Uterus (tissue), 2 donors: ENCODE results near the gene C5.

Source experiments
- CTCF ChIP-seq, 4 experiments: fragments of 200-600 bp in 2 of 4; fragments of 450-650 bp in 2 of 4; sonication (generic) in 2 of 4; IDR thresholded peaks; one replicate each; pipeline ENCODE4 v1.5.1; 2016 to 2019; ENCODE audit warnings: antibody characterized with exemption in 4 of 4, mild to moderate bottlenecking in 2 of 4, moderate library complexity in 1 of 4
- POLR2A ChIP-seq, 2 donors: fragments of 450-650 bp; IDR thresholded peaks; one replicate each; pipeline ENCODE4 v1.6.1; 2016; ENCODE audit warnings: antibody characterized with exemption in 2 of 2, mild to moderate bottlenecking in 1 of 2, moderate library complexity in 1 of 2

- TF ChIP-seq CTCF (IDR thresholded peaks at IDR 0.05) (no peak), POLR2A (IDR thresholded peaks at IDR 0.05) (no peak)
Measured at GRCh38 chr9:120983259-120983837, 66.7 kb downstream of the C5 start.
